Left cardiac atrium (tissue), 4 donors: ENCODE measurements around the gene PSMD7. TPM values are rescaled to one million over a fixed set of nuclear protein-coding genes. Genes with fewer than 3 reads are reported as not detected.

Source experiments
- ATAC-seq, 2 donors: fragments of 200-7000 bp; cut with Tn5 transposase; one replicate each; pipeline ENCODE4 v1.9.1; 2020; ENCODE audit warnings: mild to moderate bottlenecking in 2 of 2, moderate library complexity in 2 of 2
- DNase-seq: peaks from one replicate; pipeline ENCODE4 v3.0.0-alpha.2; 2020
- intact Hi-C, 2 donors: fragments of 100-400 bp; cut with DNase I; formaldehyde crosslinking; loops; one replicate each; pipeline versions ENCODE4 v1.14.1 to v1.15.1; 2022 to 2023
- long read RNA-seq: library from polyadenylated mRNA; unstranded; transcript quantifications from one replicate; pipeline ENCODE4 v2.0.0, GENCODE V29; 2021
- total RNA-seq, 2 donors: library from RNA; stranded (reverse); fragmentation: NEBNext Ultra II Directional; extraction: Animal tissue kit (Norgen Biotek cat#: 25700); gene quantifications; one replicate each; pipeline ENCODE4 v1.2.1, GENCODE V29; 2021
- donor health status: DM: no; HTN: yes; CAD: no.
- donor health status: DM: no; HTN: yes; CAD: no; lungs with severe emphysema.
- donor health status: DM: yes; HTN: yes; CAD: no.
- donor health status: Dilated cardiomyopathy.

Gene PSMD7
- total RNA-seq = 100 to 1,000 TPM in 1 of 2 donors, 10 to 100 TPM in 1; 89.5 to 102 TPM
- long read RNA-seq, transcript PSMD7-201 (7 exons, 1,670 nt) = major isoform, 83 of 91 reads
- long read RNA-seq, partial matches to known transcripts = 2 of 91 reads
- long read RNA-seq, other reads (novel, unspliced or antisense) = 3 of 91 reads

DNA sequence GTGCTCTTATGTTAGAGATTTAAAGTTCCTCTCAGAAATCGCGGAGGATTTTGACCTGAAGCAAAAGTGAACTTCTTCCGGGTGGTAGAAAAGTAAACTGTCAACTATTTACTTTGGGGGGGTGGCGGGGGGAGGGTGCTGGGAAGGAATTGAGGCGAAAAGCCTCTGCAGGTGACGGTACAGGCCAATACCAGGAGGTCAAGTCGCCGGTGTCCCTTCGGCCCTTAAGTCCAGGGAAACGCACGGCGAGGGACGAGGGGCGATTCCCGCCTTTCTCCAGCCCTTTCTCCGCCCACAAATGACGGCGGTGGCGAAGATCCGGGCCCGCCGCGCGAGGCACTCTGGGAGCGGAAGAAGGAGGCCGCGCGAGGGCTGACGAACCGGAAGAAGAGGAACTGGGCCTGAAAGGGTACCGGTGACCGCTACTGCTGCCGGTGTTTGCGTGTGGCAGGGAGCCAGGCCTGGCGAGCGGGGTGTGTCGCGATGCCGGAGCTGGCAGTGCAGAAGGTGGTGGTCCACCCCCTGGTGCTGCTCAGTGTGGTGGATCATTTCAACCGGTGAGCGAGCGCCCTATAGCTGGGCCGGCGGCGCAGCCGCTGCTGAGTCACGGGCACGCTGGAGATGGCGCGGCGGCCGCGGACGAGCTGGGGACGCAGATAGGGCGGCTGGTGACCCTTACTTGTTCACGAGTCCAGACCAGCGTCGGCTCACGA, at the start of gene PSMD7:
PSMD7 (plus strand) TSS at position 383 of the 713 bp plus-strand sequence; CDS start at position 484, 101 bp downstream.
- DNase-seq (peak; percentile 94), ATAC-seq (peak; percentile 97 to 98)
- intact Hi-C loops = no loop called here

DNA sequence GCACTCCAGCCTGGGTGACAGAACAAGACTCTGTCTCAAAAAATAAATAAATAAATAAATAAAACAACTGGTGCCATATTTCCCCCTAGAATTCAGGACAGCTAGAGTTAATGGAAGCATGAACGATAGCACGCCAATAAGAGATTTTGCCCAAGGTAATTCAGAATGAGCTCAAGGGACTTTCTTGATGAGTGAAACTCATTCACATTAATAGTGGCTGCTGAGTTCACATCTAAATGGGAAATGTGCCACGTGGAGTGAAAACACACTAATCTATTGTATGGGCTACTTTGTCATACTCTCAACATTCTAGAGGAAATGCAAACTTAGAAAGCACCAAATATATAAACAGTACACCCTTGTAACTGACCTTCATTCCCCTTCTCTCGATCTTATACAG, 47.4 kb upstream of the PSMD7 start:
- intact Hi-C loops = no loop called here
- DNase-seq (no peak), ATAC-seq (no peak)

DNA sequence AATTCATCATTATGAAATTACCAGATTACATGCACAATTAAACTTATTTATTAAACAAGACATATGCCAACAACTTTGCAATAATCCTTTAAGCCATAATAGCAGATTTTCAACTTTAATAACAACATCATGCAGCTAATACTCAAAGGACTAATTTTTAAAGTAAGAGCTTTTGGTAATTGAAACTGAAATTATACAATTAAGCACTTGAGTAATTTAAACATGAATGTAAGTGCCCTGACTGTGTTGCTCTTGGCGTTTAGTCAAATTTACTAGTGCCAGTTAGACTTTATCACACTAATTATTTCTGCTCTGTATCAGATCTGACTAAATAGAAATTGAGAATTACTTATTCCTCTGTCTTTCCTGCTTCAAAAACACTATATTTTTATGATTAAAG, 46.8 kb upstream of the PSMD7 start:
- intact Hi-C loops = no loop called here
- no peak for DNase-seq
- ATAC-seq = no peak

DNA sequence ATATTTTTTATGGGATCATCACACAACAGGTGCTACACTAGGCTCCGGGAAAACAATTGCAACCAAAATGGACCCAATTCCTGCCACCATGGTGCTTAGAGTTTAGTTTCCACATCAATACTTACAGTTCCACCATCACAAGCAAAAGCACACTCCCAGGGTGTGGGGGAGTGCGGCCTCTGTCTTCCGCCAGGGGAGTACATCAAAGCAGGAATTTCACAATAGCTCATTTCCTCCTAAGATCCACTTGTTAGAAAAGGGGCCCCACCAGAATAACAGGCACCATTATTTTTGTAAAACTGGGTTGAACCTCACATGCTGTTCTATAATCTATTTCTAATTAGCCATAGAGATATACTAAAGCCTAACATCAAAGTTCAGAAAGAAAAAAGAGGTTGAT, 44.3 kb upstream of the PSMD7 start:
- no peak for ATAC-seq
- DNase-seq = no peak
- intact Hi-C loops = no loop called here

DNA sequence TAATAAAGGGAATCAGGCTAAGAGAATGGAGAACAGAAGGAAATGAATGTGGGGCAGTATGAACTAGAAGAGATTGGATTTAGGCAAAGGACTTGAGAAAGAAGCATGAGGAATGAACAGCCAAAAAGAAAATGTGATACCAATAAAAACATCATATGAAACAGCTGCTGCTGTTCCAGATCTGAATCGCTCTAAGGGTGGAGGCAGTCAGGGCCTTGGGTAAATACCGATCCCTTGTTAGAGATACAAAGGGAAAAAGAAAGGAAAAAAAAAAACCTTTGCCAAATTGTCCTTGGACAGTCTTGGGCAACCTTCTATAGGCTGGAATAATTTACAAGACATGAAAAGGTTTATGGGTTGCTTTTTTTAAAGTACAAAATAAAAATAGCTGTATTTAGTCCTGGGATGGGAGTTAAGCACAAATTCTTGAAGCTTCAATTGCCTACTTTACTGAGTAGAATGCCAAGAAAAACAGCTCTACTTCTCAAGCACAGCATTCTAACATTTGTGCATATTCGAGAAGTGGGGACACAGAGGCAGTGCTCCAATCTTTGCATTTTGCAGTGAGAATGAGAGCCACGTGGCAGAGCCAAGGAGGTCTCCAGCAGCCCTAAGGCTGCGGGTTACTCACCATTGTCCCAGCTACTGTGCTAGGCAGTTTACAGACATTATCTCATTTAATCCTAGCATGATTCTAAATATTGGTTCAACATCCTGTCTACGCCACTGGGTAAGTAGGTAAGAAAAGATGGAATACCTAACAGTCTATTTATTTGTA, 43.3 kb upstream of the PSMD7 start:
- ATAC-seq = no peak
- intact Hi-C loops = no loop called here

DNA sequence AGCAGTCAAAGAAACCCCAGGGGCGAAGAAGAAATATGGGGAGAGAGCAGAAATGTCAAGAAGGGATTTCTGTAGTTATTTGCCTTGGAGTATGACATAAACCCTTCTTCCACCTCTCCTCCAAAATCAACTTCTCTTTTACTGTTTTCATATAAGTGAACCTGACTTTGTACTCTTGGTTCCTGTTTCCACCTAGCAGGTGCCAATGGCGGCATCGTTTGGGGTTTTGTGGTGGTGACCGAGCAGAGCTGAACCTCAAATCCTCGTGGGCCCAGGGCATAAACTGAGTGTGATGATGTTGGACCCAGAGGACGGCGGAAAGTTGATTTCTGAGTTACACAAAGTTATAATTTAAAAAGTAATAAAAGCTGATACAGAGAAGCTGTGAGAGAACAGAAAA, 39.6 kb upstream of the PSMD7 start:
- ATAC-seq (no peak), DNase-seq (no peak)
- intact Hi-C loops = no loop called here

More for the DNA sequence above, 43.3 kb upstream of the PSMD7 start:
- DNase-seq = no peak

DNA sequence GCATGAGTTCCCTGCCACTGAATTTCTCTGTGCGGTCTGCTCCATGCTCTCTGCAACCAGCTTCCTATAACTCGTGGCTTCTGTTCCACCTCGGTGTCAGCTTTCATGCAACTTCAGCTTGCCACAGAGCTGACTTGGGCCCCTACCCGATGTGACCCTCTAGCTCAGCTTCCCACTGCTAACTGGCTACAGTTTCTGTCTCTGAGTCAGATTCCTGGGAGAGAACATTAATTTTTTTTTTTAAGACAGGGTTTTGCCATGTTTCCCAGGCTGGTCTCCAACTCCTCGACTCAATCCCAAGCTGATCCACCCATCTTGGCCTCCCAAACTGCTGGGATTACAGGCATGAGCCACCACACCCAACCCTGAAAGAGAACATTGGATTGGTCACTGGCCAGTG, 35.5 kb upstream of the PSMD7 start:
- ATAC-seq (no peak), DNase-seq (no peak)
- intact Hi-C loops = no loop called here

DNA sequence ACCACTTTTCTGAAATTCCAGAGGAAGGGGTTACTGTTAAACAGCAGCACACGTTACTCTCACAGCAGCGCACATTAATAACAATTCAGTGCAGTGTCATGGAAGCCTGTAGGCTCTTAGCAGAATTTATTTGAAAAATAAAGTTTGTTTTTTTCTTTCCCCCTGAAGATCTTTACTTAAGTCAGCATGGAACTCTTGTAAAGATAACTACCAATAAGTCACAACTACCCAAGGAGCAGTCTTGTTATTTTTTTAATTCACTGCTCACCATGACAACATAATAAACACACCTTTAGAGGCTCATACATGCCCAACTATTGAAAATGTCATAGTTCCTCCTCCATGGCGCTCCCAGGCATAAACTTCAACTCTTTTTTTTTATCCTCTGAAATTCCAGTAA, 31.8 kb upstream of the PSMD7 start:
- ATAC-seq (no peak), DNase-seq (no peak)
- intact Hi-C loops = no loop called here

DNA sequence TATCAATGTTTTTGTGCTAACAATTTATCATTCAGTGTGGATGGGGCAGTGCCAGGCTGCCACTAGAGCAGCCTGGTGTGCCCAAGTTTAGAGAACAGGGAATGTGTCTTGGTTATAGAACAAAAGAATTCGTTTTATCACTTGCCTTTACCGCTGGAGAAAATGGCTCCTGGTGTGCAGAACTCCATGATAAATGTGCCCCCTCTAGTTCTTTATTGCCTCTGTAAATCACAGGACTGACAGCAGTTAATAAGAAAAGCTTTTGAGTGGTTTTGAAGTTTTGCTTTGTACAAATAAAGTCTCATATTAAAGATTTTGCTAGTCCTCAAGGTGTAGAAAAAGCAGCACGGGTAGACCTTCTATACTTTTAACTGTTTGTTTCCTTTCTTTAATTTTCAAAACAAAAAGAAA, 28.2 kb upstream of the PSMD7 start:
- no peak for DNase-seq
- intact Hi-C loops = no loop called here
- no peak for ATAC-seq

DNA sequence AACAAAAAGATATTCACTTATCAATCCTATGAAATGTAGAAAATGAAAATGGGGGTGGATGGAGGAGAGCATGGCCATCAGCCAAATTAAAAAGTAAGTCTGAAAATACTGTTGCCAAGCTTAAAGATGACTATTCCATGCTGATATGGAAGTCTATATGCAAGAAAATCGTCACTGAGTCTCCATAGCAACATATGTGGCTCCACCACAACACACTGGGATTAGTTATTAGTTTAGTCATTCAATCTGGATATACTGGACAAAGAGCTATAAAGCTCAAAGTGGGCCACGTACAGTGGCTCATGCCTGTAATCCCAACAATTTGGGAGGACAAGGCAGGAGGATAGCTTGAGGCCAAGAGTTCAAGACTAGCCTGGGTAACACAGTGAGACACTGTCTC, 24.7 kb upstream of the PSMD7 start:
- ATAC-seq (no peak), DNase-seq (no peak)
- intact Hi-C loops = no loop called here

DNA sequence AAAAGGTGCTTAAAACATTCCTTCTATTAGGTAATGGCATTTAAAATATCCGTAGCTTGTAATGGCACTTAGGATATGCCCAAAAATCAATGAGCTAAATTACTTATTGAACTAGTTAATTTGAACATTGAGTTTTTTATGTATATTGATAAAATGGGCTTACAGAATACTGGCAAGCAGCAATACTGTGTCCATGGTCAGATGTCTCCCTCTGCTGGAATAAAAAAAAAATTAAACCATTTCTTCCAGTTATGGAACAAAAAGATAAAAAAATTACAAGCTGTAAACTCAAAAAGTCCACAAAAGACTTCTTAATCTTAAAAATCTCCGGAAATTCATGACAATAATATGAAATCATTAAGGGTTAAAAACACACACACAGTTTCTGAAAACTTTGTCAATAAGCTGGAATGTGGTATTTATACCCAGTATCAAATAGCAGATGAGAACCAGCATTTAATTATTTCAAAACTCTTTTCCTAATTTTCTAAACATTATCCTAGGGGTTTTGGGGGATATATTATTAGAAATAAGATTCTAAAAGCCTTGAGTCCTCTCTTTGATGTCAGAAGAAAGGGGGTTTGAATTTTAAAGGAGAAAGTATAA, 21.5 kb upstream of the PSMD7 start:
- intact Hi-C loops = no loop called here
- ATAC-seq (no peak), DNase-seq (no peak)

DNA sequence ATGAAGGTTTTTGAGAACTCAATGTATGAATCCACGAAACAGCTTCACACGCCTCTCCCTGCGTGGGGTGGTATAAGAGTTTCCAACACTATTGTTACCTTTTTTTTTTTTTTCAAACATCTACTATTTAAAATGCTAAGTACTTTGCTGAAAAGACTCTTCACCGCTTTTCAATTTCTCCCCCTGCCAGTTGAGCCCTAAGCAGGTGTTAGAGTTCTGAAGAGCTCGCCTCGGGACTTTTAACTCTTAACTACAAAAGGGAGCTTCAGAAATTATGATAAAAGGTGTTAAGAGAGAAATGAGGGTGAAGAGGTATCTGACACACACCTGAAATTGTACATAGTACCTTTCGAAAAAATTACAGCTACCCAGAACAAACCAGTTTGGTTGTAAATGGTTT, 20.9 kb upstream of the PSMD7 start:
- intact Hi-C loops = no loop called here
- DNase-seq = no peak
- no peak for ATAC-seq

DNA sequence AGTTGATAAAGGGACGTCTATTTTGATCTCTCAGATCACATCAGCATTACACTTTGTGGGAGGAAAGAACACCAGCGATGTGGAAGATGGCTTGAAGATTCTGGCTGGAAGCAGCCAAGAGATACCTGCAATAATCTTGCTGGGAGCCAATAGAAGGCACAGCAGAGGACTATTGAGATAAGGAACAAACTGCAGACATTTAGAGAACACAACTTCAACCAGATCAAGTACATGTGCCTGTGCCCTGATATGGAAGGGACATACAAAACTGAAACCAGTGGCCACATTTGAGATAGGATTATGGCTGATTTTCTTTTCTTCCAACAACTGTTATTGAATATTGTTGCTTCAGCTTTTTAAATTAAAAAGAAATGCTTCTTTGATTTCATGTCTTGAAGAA, 18.6 kb upstream of the PSMD7 start:
- DNase-seq = no peak
- intact Hi-C loops = no loop called here
- no peak for ATAC-seq

DNA sequence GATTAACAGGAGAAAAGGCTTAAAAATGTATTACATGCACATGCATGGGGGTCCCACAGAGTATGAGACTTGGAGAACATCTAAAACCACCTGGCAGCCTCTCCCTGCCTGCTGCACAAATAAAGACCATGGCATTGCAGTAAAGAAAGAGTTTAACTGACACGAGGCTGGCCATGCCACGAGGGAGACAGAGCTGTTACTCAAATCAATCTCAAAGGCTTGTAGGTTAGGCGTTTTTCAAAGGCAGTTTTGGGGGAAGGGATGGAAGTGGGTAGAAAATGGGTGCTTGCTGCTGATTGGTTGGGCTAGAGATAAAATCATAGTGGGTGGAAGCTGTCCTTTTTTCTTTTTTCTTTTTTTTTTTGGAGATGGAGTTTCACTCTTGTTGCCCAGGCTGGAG, 17.3 kb upstream of the PSMD7 start:
- DNase-seq = no peak
- intact Hi-C loops = no loop called here
- no peak for ATAC-seq

DNA sequence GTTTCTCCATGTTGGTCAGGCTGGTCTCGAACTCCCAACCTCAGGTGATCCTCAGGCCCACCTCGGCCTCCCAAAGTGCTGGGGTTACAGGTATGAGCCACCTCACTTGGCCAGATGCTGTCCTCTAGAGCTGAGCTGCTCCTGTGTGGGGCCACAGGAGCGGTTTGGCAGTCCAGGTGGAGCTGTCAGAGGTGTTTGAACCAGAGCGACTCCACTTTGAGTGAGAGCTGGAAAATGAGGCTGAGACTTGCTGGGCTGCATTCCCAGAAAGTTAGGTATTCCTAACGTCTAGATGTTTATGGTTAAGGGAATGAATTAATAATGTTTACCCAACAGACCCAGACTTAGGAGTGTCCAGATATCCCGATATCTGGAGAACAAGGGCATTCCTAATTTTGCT, 16.8 kb upstream of the PSMD7 start:
- ATAC-seq (no peak), DNase-seq (no peak)
- intact Hi-C loops = no loop called here

DNA sequence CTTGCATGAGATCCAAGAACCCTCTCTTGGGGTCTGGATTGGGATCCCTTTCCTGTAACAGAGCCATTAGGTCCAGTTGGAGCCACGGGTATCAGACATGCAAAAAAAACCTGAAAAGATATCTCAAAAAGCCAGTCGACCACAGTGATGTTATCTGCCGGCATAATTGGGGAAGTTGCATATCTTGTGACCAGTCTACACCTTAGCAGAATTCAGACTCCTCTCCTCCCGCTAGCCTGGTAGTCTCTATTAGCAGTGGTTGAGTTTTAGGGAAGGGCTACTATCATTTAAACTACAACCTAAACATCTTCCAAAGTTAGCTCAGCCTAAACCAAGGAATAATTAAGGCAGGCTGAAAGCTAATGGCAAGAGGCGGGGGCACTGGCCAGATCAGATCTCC, 16.2 kb upstream of the PSMD7 start:
- intact Hi-C loops = no loop called here
- DNase-seq (no peak), ATAC-seq (no peak)

DNA sequence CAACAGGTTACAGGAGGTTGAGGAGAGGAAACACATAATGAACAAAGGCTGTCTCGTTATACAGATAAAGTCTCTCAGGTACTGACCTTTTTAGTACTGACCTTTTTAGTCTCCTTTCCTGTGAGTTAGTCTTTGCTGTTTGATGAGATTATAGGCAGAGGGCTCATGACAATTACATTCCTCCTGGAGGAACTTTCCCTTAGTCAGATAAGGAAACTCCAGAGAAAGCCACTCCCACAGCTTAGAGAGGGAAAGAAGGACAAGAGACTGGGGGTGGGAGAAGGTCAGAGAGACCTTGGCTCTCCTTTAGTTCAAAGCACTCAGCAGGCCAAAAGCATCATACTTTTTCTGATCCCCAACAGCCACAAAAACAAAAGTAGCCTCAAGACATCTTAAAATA, 15.3 kb upstream of the PSMD7 start:
- intact Hi-C loops = no loop called here
- ATAC-seq (no peak), DNase-seq (no peak)

DNA sequence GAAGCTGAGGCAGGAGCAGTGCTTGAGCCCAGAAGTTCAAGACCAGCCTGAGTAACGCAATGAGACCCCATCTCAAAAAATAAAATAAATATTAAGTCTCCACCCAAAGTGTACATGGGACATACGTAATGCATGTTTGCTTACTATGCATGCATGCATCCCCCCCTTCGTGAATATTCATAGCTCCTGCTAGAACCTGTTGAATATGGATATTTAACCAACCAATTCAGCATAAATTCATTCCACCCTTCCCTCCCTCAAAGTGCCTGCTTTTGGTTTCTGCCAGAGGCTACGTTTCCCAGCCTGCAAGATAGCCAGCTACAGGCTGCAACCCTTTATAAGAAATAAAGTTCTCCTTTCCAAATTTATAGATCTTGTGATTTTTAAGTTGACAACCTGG, 12.9 kb upstream of the PSMD7 start:
- intact Hi-C loops = no loop called here
- ATAC-seq (no peak), DNase-seq (no peak)

DNA sequence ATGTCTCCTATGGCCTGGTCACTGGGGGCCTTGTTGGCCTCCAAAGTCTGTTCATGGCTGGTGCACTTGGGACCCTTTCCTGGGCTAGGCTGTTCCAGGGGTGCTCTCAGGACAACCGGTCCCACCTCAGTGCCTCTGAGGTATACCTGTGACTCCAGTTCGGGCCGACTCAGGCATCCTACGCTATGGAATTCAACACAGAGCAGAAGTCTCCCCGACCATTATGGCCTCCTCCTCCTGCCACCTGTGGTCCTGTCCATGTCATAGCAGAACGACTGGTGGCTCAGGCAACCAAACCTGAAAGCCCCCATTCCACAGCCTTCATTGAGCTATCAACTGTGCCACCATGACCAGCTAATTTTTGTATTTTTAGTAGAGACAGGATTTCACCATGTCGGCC, 8.5 kb upstream of the PSMD7 start:
- no peak for DNase-seq
- no peak for ATAC-seq
- intact Hi-C loops = no loop called here

DNA sequence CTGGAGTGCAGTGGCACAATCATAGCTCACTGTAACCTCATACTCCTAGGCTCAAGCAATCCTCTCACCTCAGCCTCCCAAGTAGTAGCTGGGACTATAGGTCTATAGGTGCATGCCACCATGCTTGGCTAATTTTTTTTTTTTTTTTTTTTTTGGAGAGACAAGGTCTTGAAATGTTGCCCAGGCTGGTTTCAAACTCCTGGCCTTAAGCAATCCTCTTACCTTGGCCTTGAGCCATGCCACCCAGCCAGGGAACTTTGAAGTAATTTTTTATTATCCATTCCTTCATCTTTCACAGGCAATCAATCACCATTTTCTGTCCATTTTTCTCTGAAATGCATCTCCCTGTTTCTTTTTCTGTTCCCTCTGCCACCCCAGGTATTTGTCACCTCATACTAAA, 6.3 kb upstream of the PSMD7 start:
- ATAC-seq = no peak
- intact Hi-C loops = no loop called here
- DNase-seq = no peak
